GM12864 (cell line): Measurements from ENCODE around the gene MRPS27.

Experiments
- DNase-seq: peaks from one replicate; pipeline ENCODE4 v3.0.0-alpha.2; 2011; ENCODE audit warnings: low read depth
- H3K4me3 ChIP-seq: 2 replicates; pipeline ENCODE4 v1.5.1; 2011; ENCODE audit warnings: mild to moderate bottlenecking, low read depth, low read length, control low read depth
- TF ChIP-seq, protein P1 (sequence below): IDR thresholded peaks from 2 replicates; pipeline ENCODE4 v1.5.1; 2011; ENCODE audit warnings: low read depth, mild to moderate bottlenecking, moderate library complexity, low read length, control low read depth, inconsistent platforms; ENCODE audit errors: missing control alignments

MRPS27 gene

DNA sequence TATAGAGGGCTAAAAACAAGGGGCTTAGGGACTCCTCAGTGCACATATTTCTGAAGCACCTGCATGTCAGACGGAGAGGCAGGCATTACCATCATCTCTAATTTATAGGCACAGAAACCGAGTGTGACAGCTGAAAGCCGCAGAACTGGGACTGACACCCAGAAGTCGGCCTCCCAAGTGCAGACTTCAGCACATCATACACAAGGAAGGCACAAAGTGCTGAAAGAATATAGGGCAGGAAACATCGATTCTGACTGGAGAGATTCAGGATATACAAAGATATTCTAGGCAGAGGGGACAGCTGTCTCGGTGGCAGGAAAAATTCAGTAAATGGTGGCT is 11.2 kb downstream of the MRPS27 start:
- no peak overlapping the region for H3K4me3 ChIP-seq
- no peak for DNase-seq
- TF ChIP-seq, protein P1, sequence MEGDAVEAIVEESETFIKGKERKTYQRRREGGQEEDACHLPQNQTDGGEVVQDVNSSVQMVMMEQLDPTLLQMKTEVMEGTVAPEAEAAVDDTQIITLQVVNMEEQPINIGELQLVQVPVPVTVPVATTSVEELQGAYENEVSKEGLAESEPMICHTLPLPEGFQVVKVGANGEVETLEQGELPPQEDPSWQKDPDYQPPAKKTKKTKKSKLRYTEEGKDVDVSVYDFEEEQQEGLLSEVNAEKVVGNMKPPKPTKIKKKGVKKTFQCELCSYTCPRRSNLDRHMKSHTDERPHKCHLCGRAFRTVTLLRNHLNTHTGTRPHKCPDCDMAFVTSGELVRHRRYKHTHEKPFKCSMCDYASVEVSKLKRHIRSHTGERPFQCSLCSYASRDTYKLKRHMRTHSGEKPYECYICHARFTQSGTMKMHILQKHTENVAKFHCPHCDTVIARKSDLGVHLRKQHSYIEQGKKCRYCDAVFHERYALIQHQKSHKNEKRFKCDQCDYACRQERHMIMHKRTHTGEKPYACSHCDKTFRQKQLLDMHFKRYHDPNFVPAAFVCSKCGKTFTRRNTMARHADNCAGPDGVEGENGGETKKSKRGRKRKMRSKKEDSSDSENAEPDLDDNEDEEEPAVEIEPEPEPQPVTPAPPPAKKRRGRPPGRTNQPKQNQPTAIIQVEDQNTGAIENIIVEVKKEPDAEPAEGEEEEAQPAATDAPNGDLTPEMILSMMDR, result no peak

DNA sequence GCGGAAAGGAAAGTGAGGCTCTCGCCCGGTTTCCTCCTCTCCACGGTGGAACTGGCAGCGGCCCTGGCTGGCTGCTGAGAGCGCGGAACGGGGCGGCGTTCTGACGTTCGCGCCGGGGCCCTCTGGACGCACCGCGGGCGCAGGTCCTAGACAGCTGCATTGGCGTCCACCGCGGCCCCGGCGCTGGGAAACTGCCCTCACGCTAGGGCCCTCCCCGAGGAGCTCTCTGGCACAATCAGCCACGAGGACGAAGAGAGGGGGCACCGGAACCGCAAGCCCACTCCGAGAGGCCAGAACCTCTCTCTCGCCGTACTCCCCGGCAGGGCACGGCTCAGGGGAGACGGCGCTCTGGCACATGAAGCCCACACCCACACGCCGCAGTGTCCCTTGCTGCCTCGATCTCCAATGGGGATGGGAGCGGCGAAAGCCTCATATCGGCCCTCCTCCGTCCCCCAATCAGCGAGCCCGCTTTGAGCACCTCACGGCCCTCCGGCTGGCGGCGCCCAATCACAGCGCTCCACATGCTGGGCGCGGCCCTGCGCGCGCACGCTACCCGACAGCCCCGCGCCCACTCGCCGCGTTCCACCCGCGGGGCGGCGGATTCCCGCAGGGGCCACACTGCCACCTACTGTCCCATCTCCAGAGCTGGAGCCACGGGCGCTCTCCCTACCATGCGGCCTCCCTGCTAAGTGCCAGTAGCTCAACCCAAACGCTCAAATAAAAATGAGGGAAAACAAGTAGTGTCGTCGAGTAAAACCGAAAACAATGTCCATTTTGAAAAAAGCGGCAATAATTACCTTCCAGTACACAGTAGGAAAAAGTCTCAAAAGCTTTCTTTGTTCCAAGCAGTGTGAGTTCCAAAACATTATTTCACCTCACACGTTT is 11.8 kb downstream of the MRPS27 start:
- TF ChIP-seq, protein P1, result peak; percentile 80
- peak; percentile 94 for DNase-seq
- peak overlapping the region; percentile 92 for H3K4me3 ChIP-seq

DNA sequence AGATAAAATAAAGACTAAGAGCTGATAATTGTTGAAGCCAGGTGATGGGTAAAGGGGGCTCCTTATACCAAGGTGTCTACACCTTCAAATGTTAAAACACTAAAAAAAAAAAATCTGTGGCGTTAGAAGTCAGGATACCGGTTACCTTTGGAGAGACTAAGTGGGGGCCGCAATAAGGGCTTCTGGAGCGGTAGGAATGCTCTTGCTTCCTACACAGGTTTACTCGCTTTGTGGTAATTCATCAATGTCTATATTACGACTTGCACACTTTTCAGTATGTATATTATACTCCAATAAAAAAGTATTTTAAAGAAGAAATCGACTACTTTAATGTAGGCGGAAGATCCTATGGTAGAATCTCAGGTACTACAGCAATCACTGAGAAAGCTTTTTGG is 12.5 kb downstream of the MRPS27 start:
- no peak for DNase-seq
- TF ChIP-seq, protein P1, result no peak
- H3K4me3 ChIP-seq, result peak overlapping the region; percentile 92

DNA sequence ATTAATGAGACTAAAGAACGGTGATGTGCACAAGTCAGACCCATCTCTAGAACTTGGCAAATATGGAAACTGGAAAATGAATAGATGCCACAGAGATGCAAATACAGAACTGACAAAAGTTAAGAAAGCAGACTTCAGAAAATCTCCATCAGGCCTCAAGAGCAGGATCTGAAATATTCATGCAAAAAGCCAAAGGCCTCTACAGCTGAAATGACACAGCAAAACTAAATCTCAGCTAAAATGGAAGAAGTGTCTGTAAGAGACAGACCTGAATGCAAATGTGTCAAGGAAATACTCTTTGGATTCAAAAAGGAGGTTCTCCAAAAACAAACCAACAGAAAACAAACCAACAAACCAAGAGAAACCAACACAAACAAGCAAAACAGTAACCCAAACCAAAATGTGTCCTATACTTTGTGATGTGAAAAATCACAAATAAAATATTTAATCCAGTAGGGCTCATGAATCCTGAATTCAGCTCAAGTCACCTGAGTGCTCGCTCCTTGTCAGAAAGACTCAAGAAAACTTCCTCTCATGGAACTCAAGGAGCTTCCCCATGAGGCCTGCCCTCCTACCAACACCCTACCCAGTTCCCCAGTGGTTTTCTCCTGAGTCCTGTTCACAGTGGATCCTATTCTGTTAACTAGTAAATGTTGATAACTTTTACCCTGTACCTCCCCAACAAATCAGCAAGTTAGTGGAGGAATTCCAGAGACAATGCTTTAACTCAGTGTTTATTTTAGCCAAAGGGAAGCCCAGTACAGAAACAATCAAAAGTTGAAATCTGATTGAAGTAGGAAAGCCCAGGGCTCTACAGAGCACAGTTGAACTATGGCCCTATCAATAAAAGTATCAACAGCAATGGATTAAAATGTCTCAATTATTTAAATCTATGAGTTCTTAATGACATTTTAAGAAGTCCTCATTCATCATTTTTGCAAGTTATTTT is 14.6 kb downstream of the MRPS27 start:
- TF ChIP-seq, protein P1, result no peak
- no peak overlapping the region; the same call in 1 of the 2 replicates for H3K4me3 ChIP-seq
- peak; percentile 81 for DNase-seq

DNA sequence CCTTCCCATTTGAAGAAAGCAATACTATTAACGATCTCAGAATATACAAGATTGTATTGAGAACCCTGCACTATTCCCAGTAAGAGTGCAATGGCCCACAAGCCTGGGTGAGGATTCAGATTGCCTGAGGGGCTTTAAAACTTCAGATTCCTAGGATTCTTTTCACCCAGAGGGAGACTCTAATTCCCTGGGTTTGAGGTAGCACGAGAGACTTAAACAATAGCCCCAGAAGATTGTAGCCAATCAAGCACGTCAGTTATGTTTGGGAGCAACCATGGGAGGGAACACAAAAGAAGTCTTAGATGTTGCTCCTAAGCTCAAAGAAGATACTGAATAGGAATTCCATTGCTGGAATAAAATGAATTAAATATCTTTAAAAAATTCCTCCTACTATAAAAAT is 17.9 kb downstream of the MRPS27 start:
- H3K4me3 ChIP-seq, result no peak overlapping the region; the same call in 1 of the 2 replicates
- DNase-seq, result no peak
- TF ChIP-seq, protein P1, result no peak

DNA sequence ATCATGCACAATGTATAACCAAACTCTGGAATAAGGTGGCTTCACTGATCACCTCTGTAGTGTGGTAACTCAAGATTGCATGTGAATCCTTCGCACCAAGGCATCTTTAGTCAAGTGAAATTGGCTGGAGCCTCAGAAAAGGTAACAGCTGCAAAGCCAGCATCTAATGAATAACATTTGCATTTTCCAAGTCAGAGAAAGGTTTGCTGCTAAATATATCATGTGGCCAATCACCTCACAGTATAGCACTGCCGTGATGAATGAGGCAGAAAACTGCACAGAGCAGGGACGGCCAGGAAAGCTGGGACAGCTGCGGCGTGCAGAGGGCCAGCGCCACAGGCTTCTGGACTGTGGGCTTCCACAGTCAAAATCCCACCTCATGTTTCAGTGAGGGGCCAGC is 18.5 kb downstream of the MRPS27 start:
- TF ChIP-seq, protein P1, result no peak
- H3K4me3 ChIP-seq, result peak overlapping the region; percentile 22; the same call in 1 of the 2 replicates
- peak; percentile 69 for DNase-seq
